Measurements from ENCODE around the gene BPTF. TPM values are rescaled to one million over a fixed set of nuclear protein-coding genes. Genes with fewer than 3 reads are reported as not detected.

BPTF gene
- total and polyA plus RNA-seq, 2 donors (not counting 1 experiment from before 2014, with no cell fraction given), result 71.9 to 390 TPM

DNA sequence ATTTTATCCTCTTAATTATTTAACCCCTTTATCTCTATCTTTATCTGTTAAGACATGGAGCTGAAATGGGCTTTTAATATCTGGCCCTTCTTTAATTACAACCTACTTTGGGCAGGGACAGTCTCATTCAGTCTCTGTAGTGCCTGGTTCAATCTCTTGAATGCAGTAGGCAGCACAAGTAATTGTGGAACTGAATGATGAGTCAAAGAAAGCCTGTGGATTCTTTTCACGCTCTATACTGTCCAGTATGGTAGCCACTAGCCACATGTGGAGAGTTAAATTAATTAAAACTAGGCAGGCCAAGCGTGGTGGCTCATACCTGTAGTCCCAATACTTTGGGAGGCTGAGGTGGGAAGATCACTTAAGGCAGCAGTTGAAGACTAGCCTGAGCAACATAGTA is 9.3 kb downstream of the BPTF start:
- no peaks in the 10 kb centered on the region for H3K9me3 Mint-ChIP-seq (ENCODE audit: insufficient read depth)
- Histone ChIP-seq H4K20me1 (ENCODE audit: control insufficient read depth, insufficient read depth, low read length, poor library complexity, severe bottlenecking) (peaks cover 88% of the 10 kb centered on the region), H3K27me3 (replicated peaks in 1 of 4; ENCODE audit: control extremely low read depth in 1 of 4, control insufficient read depth in 3 of 4, insufficient read depth in 4 of 4, low read length in 3 of 4) (no peaks in the 10 kb centered on the region), H3K4me2 (replicated peaks; ENCODE audit: low read depth, low read length, poor library complexity, severe bottlenecking) (peak overlapping the region; percentile 22), H3K9ac (ENCODE audit: low read length) (no peak overlapping the region), H3K9me3 (ENCODE audit: control extremely low read depth in 1 of 3, control insufficient read depth in 2 of 3, insufficient read depth in 1 of 3, low read length in 2 of 3) (no peaks in the 10 kb centered on the region), H3K4me1 (ENCODE audit: control insufficient read depth in 2 of 2, insufficient read depth in 2 of 2, low read length in 2 of 2) (peaks cover 27 to 52% of the 10 kb centered on the region in 2 donors), H3K27ac (ENCODE audit: low read length in 2 of 2) (peak overlapping the region in 1 of 2 donors; percentile 10), H3K79me2 (ENCODE audit: control insufficient read depth, insufficient read depth, low read length) (peaks cover 100% of the 10 kb centered on the region), H3K36me3 (replicated peaks in 1 of 2; ENCODE audit: control extremely low read depth in 1 of 2, control insufficient read depth in 1 of 2, extremely low read depth in 1 of 2, insufficient read depth in 2 of 2, low read length in 1 of 2) (peaks cover 2 to 10% of the 10 kb centered on the region in 2 experiments), H3K4me3 (ENCODE audit: control extremely low read depth in 1 of 5, extremely low read depth in 1 of 5, insufficient read depth in 1 of 5, low read depth in 2 of 5, low read length in 4 of 5) (no peak overlapping the region), H2AFZ (ENCODE audit: insufficient read depth, low read depth, low read length, poor library complexity, severe bottlenecking) (no peak overlapping the region)
- H3K27me3 Mint-ChIP-seq, result no peaks in the 10 kb centered on the region
- no peak for TF ChIP-seq CTCF (IDR thresholded peaks at IDR 0.05)
- TF ChIP-seq EZH2 (IDR thresholded peaks at IDR 0.05; ENCODE audit: borderline replicate concordance, insufficient read depth, low read depth, low read length, poor library complexity, severe bottlenecking), result no peak
- peaks cover 70% of the 10 kb centered on the region for H3K4me1 Mint-ChIP-seq
- ATAC-seq (ENCODE audit: low read depth) (no peak), DNase-seq (no peak)
- ChIA-PET CTCF (interaction anchor here (1.4 kb wide), 1 partner anchor 34 kb away, joined by 6 read pairs; no protein-coding TSS in a partner anchor), POLR2A (no interaction called here)
- H3K27ac Mint-ChIP-seq, result no peak overlapping the region
- H3K4me3 Mint-ChIP-seq, result no peak overlapping the region
- intact Hi-C loops (cut with micrococcal nuclease), result no loop called here
- WGBS (ENCODE audit: insufficient coverage), result 100% methylated on average over 2 of the region's 2 CpGs

GRCh38 chr17:67836205-67836987 is 11.1 kb downstream of the BPTF start:
- ATAC-seq (ENCODE audit: low read depth), result no peak
- H2AFZ ChIP-seq (ENCODE audit: insufficient read depth, low read depth, low read length, poor library complexity, severe bottlenecking), result no peak overlapping the region
- no peaks in the 10 kb centered on the region for H3K27me3 Mint-ChIP-seq
- no CpG with 5 or more reads among the region's 4 CpGs for WGBS (ENCODE audit: insufficient coverage)
- H3K27ac ChIP-seq (ENCODE audit: low read length in 2 of 2), result peak overlapping the region in 1 of 2 donors; percentile 19
- H3K4me3 ChIP-seq (ENCODE audit: control extremely low read depth in 1 of 5, extremely low read depth in 1 of 5, insufficient read depth in 1 of 5, low read depth in 2 of 5, low read length in 4 of 5), result no peak overlapping the region
- H3K36me3 ChIP-seq (replicated peaks in 1 of 2; ENCODE audit: control extremely low read depth in 1 of 2, control insufficient read depth in 1 of 2, extremely low read depth in 1 of 2, insufficient read depth in 2 of 2, low read length in 1 of 2), result peaks cover 2 to 6% of the 10 kb centered on the region in 2 experiments
- H3K27ac Mint-ChIP-seq, result no peak overlapping the region
- peaks cover 83% of the 10 kb centered on the region for H4K20me1 ChIP-seq (ENCODE audit: control insufficient read depth, insufficient read depth, low read length, poor library complexity, severe bottlenecking)
- POLR2A ChIA-PET, result interaction anchor here (0.6 kb wide), 1 partner anchor 36 kb away, joined by 3 read pairs; no protein-coding TSS in a partner anchor
- H3K27me3 ChIP-seq (replicated peaks in 1 of 4; ENCODE audit: control extremely low read depth in 1 of 4, control insufficient read depth in 3 of 4, insufficient read depth in 4 of 4, low read length in 3 of 4), result no peaks in the 10 kb centered on the region
- no peaks in the 10 kb centered on the region for H3K9me3 Mint-ChIP-seq (ENCODE audit: insufficient read depth)
- TF ChIP-seq CTCF (IDR thresholded peaks at IDR 0.05) (no peak), EZH2 (IDR thresholded peaks at IDR 0.05; ENCODE audit: borderline replicate concordance, insufficient read depth, low read depth, low read length, poor library complexity, severe bottlenecking) (no peak)
- H3K4me3 Mint-ChIP-seq, result peak overlapping the region; percentile 15
- H3K4me2 ChIP-seq (replicated peaks; ENCODE audit: low read depth, low read length, poor library complexity, severe bottlenecking), result no peak overlapping the region
- intact Hi-C loops (cut with micrococcal nuclease), result no loop called here
- CTCF ChIA-PET, result interaction anchor here (0.7 to 1.1 kb wide), 2 partner anchors 10 to 36 kb away, joined by 3 read pairs; no protein-coding TSS in a partner anchor
- no peak overlapping the region for H3K9ac ChIP-seq (ENCODE audit: low read length)
- H3K79me2 ChIP-seq (ENCODE audit: control insufficient read depth, insufficient read depth, low read length), result peaks cover 98% of the 10 kb centered on the region
- H3K9me3 ChIP-seq (ENCODE audit: control extremely low read depth in 1 of 3, control insufficient read depth in 2 of 3, insufficient read depth in 1 of 3, low read length in 2 of 3), result no peaks in the 10 kb centered on the region
- H3K4me1 ChIP-seq (ENCODE audit: control insufficient read depth in 2 of 2, insufficient read depth in 2 of 2, low read length in 2 of 2), result peaks cover 24 to 45% of the 10 kb centered on the region in 2 donors
- DNase-seq, result no peak
- H3K4me1 Mint-ChIP-seq, result peaks cover 66% of the 10 kb centered on the region

Data from B cell (primary cell).